Chondrocyte (in vitro differentiated cells): ENCODE measurements around the gene DGKG. TPM values are rescaled to one million over a fixed set of nuclear protein-coding genes. Genes with fewer than 3 reads are reported as not detected.

Experiments used
- DNase-seq: peaks from one replicate; pipeline ENCODE4 v3.0.0; 2021; ENCODE audit warnings: mixed read lengths, low spot score
- H3K27ac Mint-ChIP-seq: one replicate; pipeline ENCODE4 v1.8.0; 2021; ENCODE audit warnings: mild to moderate bottlenecking, moderate library complexity, mixed read lengths; ENCODE audit not compliant: unreplicated experiment
- H3K27me3 Mint-ChIP-seq: 2 replicates; pipeline ENCODE4 v1.8.0; 2021; ENCODE audit warnings: low read depth, mixed read lengths
- H3K36me3 Mint-ChIP-seq: 2 replicates; pipeline ENCODE4 v1.8.0; 2021; ENCODE audit warnings: low read depth, mixed read lengths
- H3K4me1 Mint-ChIP-seq: 2 replicates; pipeline ENCODE4 v1.8.0; 2021; ENCODE audit warnings: low read depth, mild to moderate bottlenecking, mixed read lengths
- H3K4me3 Mint-ChIP-seq: one replicate; pipeline ENCODE4 v1.8.0; 2021; ENCODE audit warnings: mild to moderate bottlenecking, moderate library complexity, mixed read lengths; ENCODE audit not compliant: unreplicated experiment
- H3K9me3 Mint-ChIP-seq: 2 replicates; pipeline ENCODE4 v1.8.0; 2021; ENCODE audit warnings: low read depth, mixed read lengths
- CTCF ChIP-seq: fragments of 200-600 bp; sonication (generic); IDR thresholded peaks from 2 replicates; pipeline ENCODE4 v1.5.0; 2021; ENCODE audit warnings: antibody characterized with exemption, mild to moderate bottlenecking, moderate library complexity
- total RNA-seq: library from RNA; stranded (reverse); gene quantifications from 3 replicates; pipeline ENCODE4 v1.2.1, GENCODE V29; 2021

The DGKG gene
- total RNA-seq, 1 donor from 2014 or later: 1.6 TPM

GRCh38 chr3:186220365-186220764 lies 141.7 kb downstream of the DGKG start:
- H3K4me3 Mint-ChIP-seq: no peak overlapping the region
- H3K9me3 Mint-ChIP-seq: no peaks in the 10 kb centered on the region
- no peak overlapping the region for H3K27ac Mint-ChIP-seq
- no peak for DNase-seq
- TF ChIP-seq CTCF: no peak
- peaks cover 28% of the 10 kb centered on the region for H3K27me3 Mint-ChIP-seq
- no peaks in the 10 kb centered on the region for H3K4me1 Mint-ChIP-seq
- H3K36me3 Mint-ChIP-seq: peaks cover 2% of the 10 kb centered on the region

GRCh38 chr3:186219211-186219638 lies 142.8 kb downstream of the DGKG start:
- Mint-ChIP-seq H3K36me3 (peaks cover 2% of the 10 kb centered on the region), H3K4me3 (no peak overlapping the region), H3K4me1 (no peaks in the 10 kb centered on the region), H3K9me3 (no peaks in the 10 kb centered on the region), H3K27ac (no peak overlapping the region), H3K27me3 (peaks cover 26% of the 10 kb centered on the region)
- no peak for DNase-seq
- TF ChIP-seq CTCF: no peak

GRCh38 chr3:186218421-186218820 lies 143.6 kb downstream of the DGKG start:
- Mint-ChIP-seq H3K4me3 (no peak overlapping the region), H3K4me1 (no peaks in the 10 kb centered on the region), H3K27ac (no peak overlapping the region), H3K27me3 (peaks cover 18% of the 10 kb centered on the region), H3K9me3 (no peaks in the 10 kb centered on the region), H3K36me3 (no peaks in the 10 kb centered on the region)
- DNase-seq: no peak
- TF ChIP-seq CTCF: no peak

- Mint-ChIP-seq H3K4me1 (no peaks in the 10 kb centered on the region), H3K4me3 (no peak overlapping the region), H3K9me3 (no peaks in the 10 kb centered on the region), H3K36me3 (no peaks in the 10 kb centered on the region), H3K27me3 (peaks cover 15% of the 10 kb centered on the region), H3K27ac (no peak overlapping the region)
- TF ChIP-seq CTCF: no peak
- no peak for DNase-seq
These were observed 144.2 kb downstream of the DGKG start for GRCh38 chr3:186217820-186218164.

GRCh38 chr3:186216900-186217819 lies 144.9 kb downstream of the DGKG start:
- Mint-ChIP-seq H3K27me3 (peaks cover 18% of the 10 kb centered on the region), H3K27ac (no peak overlapping the region), H3K4me3 (no peak overlapping the region), H3K36me3 (no peaks in the 10 kb centered on the region), H3K9me3 (no peaks in the 10 kb centered on the region), H3K4me1 (no peaks in the 10 kb centered on the region)
- TF ChIP-seq CTCF: no peak
- DNase-seq: no peak
